HFF-Myc (cell line): Measurements from ENCODE around the gene BICC1.

ENCODE experiments used
- DNase-seq: peaks from one replicate; pipeline ENCODE4 v3.0.0-alpha.2; 2011; ENCODE audit warnings: low read depth; ENCODE audit errors: extremely low read depth
- H3K4me3 ChIP-seq: replicated peaks from 2 replicates; pipeline ENCODE4 v1.5.1; 2011; ENCODE audit warnings: low read depth, mild to moderate bottlenecking, control low read depth, low read length
- TF ChIP-seq, protein P1 (sequence below): IDR thresholded peaks from 2 replicates; pipeline ENCODE4 v1.5.1; 2012; ENCODE audit warnings: mild to moderate bottlenecking, low read depth, low read length, control low read depth; ENCODE audit errors: missing control alignments

BICC1 gene

GRCh38 chr10:58642283-58642682 lies 129.6 kb downstream of the BICC1 start:
- no peak overlapping the region for H3K4me3 ChIP-seq
- TF ChIP-seq, protein P1, sequence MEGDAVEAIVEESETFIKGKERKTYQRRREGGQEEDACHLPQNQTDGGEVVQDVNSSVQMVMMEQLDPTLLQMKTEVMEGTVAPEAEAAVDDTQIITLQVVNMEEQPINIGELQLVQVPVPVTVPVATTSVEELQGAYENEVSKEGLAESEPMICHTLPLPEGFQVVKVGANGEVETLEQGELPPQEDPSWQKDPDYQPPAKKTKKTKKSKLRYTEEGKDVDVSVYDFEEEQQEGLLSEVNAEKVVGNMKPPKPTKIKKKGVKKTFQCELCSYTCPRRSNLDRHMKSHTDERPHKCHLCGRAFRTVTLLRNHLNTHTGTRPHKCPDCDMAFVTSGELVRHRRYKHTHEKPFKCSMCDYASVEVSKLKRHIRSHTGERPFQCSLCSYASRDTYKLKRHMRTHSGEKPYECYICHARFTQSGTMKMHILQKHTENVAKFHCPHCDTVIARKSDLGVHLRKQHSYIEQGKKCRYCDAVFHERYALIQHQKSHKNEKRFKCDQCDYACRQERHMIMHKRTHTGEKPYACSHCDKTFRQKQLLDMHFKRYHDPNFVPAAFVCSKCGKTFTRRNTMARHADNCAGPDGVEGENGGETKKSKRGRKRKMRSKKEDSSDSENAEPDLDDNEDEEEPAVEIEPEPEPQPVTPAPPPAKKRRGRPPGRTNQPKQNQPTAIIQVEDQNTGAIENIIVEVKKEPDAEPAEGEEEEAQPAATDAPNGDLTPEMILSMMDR = no peak
- no peak for DNase-seq

DNA sequence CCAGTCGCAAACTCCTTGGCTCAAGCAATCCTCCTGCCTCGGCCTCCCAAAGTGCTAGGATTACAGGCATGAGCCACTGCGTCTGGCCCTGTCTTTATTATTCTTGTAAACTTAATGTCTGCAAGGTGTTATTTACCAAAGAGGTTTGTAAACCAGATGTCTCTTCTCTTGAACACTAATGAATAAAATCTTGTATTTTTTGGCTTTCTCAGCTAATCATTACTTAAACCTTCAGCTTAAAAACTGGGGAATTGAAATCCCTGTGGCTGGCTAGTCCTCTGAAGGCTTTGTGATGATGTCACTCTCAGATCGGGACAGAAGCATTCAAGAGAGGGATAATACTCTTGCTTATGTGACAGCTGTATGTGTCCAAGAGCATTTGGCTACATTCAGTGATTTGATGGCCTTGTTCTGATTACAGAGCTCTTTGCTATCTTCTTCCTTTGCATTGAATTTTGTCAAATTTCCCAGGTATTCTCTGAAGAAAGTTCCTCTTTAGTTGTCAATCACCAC lies 130.3 kb downstream of the BICC1 start:
- H3K4me3 ChIP-seq = no peak overlapping the region
- TF ChIP-seq, protein P1 = no peak
- DNase-seq = no peak

DNA sequence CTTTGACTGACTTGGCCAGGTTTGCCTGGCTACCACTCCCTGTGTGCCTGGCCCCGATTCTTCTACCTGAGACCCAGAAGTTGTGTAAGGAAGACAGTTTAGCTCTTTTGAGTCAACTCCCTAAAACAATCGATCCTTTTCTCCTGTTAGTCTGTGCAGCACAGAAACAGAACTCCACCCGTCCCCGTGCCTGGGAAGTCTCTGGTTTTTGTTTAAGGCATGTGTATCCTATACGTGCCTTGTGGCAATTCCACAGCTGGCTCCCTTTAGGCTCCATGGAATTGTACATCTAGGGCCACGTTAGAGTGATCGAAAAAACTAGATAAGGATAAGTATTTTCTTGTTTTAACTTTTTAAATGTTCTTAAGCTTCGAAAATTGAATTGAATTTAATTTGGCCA lies 131.6 kb downstream of the BICC1 start:
- H3K4me3 ChIP-seq = no peak overlapping the region
- DNase-seq = no peak
- TF ChIP-seq, protein P1 = no peak

GRCh38 chr10:58645416-58646146 lies 132.9 kb downstream of the BICC1 start:
- TF ChIP-seq, protein P1 = no peak
- no peak for DNase-seq
- H3K4me3 ChIP-seq = no peak overlapping the region

- DNase-seq = no peak
- TF ChIP-seq, protein P1 = no peak
- H3K4me3 ChIP-seq = no peak overlapping the region
These were observed 134.9 kb downstream of the BICC1 start for GRCh38 chr10:58647376-58648112.

DNA sequence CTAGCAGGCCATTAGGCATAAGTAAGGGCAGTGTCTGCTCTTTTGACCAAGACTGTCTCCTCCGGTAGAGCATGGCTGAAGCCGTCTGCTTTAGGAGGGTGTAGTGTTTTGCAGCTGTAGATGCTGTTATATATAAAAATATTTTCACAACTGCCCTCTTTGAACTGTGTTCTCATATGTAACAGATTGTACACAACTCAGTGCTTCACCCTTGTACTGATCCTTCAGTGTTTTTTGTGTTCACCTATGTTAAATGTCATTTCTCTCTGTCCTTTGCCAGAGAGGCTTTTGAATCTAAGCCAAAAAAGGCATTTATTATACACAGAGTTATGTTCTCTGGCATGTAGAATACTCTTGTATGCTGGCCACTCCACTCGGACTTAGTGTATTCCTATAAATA lies 135.5 kb downstream of the BICC1 start:
- no peak overlapping the region for H3K4me3 ChIP-seq
- no peak for DNase-seq
- TF ChIP-seq, protein P1 = no peak
